ENCODE measurements around the gene PAK4. TPM values are rescaled to one million over a fixed set of nuclear protein-coding genes. Genes with fewer than 3 reads are reported as not detected.

PAK4 gene
- total RNA-seq, 1 experiment from 2014 or later: 90.1 TPM

GRCh38 chr19:39170386-39171231, 45.0 kb downstream of the PAK4 start:
- Histone ChIP-seq H2AFZ (ENCODE audit: low read depth, low read length, poor library complexity, severe bottlenecking) (no peak overlapping the region), H3K9ac (ENCODE audit: low read length) (no peak overlapping the region), H3K79me2 (ENCODE audit: insufficient read depth, low read length) (peaks cover 7% of the 10 kb centered on the region; the same call in 1 of the 2 replicates), H3K4me1 (ENCODE audit: control insufficient read depth in 1 of 2, insufficient read depth in 2 of 2, low read length in 2 of 2) (peaks cover 16 to 21% of the 10 kb centered on the region in 2 experiments; a peak in 3 of 4 replicates), H3K27ac (ENCODE audit: low read depth, low read length) (no peak overlapping the region; the same call in 1 of the 2 replicates), H3K4me2 (ENCODE audit: low read length) (no peak overlapping the region), H3K36me3 (ENCODE audit: control insufficient read depth in 1 of 2, insufficient read depth in 2 of 2, low read length in 2 of 2) (peaks cover 3 to 5% of the 10 kb centered on the region in 2 experiments; a peak in 2 of 4 replicates), H3K4me3 (replicated peaks in 1 of 2; ENCODE audit: low read depth in 1 of 2, low read length in 2 of 2) (no peak overlapping the region), H3K9me3 (ENCODE audit: control insufficient read depth in 1 of 2, insufficient read depth in 1 of 2, low read depth in 1 of 2, low read length in 2 of 2) (no peaks in the 10 kb centered on the region), H3K27me3 (ENCODE audit: insufficient read depth, low read length) (no peaks in the 10 kb centered on the region), H3K9me2 (ENCODE audit: insufficient read depth) (no peaks in the 10 kb centered on the region), H4K20me1 (ENCODE audit: insufficient read depth) (no peaks in the 10 kb centered on the region)
- no TSS peak for BruUV-seq (replicated peaks)
- ChIA-PET RAD21 (ENCODE audit: low non-redundant PET in 1 of 2, low total read pairs in 2 of 2, uncharacterized antibody in 2 of 2, unreplicated experiment in 2 of 2) (no interaction called here), POLR2A (no interaction called here), CTCF (no interaction called here)
- no peak for ATAC-seq
- intact Hi-C loops (cut with micrococcal nuclease): no loop called here
- no peak for DNase-seq (ENCODE audit: low read depth, low spot score)
- no peak for TF ChIP-seq FOSL1 (IDR thresholded peaks at IDR 0.05; ENCODE audit: low read depth)
- TF ChIP-seq YY1 (IDR thresholded peaks at IDR 0.05; ENCODE audit: extremely low read depth, insufficient replicate concordance, low read depth, low read length): no peak
- TF ChIP-seq ZBTB33 (IDR thresholded peaks at IDR 0.05; ENCODE audit: extremely low read depth, insufficient replicate concordance, low read length): no peak
- no peak for TF ChIP-seq EZH2 (IDR thresholded peaks at IDR 0.05)
- no peak for TF ChIP-seq POLR2A (IDR thresholded peaks at IDR 0.05; ENCODE audit: borderline replicate concordance, extremely low read depth, insufficient read depth, insufficient read length)
- no peak for TF ChIP-seq REST (IDR thresholded peaks at IDR 0.05; ENCODE audit: low read depth)
- no peak for TF ChIP-seq CTCF (IDR thresholded peaks at IDR 0.05 in 2 of 3, conservative IDR thresholded peaks at IDR 0.05 in 1 of 3; ENCODE audit: borderline replicate concordance in 1 of 3, insufficient read depth in 1 of 3, low read depth in 2 of 3, low read length in 2 of 3)
- no peak for TF ChIP-seq SRF (IDR thresholded peaks at IDR 0.05; ENCODE audit: low read depth)
- TF ChIP-seq EGR1 (IDR thresholded peaks at IDR 0.05; ENCODE audit: low read depth): no peak
- TF ChIP-seq CEBPB (IDR thresholded peaks at IDR 0.05; ENCODE audit: low read depth): no peak
- no peak for TF ChIP-seq JUND (IDR thresholded peaks at IDR 0.05)
- TF ChIP-seq POLR2AphosphoS5 (IDR thresholded peaks at IDR 0.05; ENCODE audit: low read depth, low read length): no peak
- no peak for TF ChIP-seq RAD21 (IDR thresholded peaks at IDR 0.05; ENCODE audit: low read depth)
- no peak for TF ChIP-seq ZFX (IDR thresholded peaks at IDR 0.05)
- no peak for TF ChIP-seq EZH2phosphoT487 (IDR thresholded peaks at IDR 0.05; ENCODE audit: borderline replicate concordance)
- no peak for TF ChIP-seq SP1 (IDR thresholded peaks at IDR 0.05; ENCODE audit: low read depth)
- TF ChIP-seq ZNF274 (IDR thresholded peaks at IDR 0.05; ENCODE audit: low read depth, low read length): no peak
